K562 (cell line): ENCODE data around the gene AP1M1. TPM values are rescaled to one million over a fixed set of nuclear protein-coding genes. Genes with fewer than 3 reads are reported as not detected.

Source experiments
- BCOR ChIP-seq: fragments of 450-650 bp; IDR thresholded peaks from 2 replicates; pipeline ENCODE4 v1.6.1; 2016
- CBX2 ChIP-seq: fragments of 200-600 bp; sonication (generic); IDR thresholded peaks from one replicate; pipeline ENCODE4 v1.6.1; 2012; ENCODE audit warnings: mild to moderate bottlenecking, low read length, inconsistent platforms; ENCODE audit not compliant: insufficient read depth, poor library complexity, severe bottlenecking
- JUNB ChIP-seq: fragments of 450-650 bp; formaldehyde crosslinking; conservative IDR thresholded peaks from 2 replicates; pipeline ENCODE4 v1.4.0; 2020; ENCODE audit warnings: mild to moderate bottlenecking
- MAZ ChIP-seq, 2 experiments: fragments of 450-650 bp in 1 of 2; sonication (generic) in 1 of 2; formaldehyde crosslinking; IDR thresholded peaks in 1 of 2; conservative IDR thresholded peaks in 1 of 2; 2 replicates each; pipeline versions ENCODE4 v1.4.0 to v1.5.0; 2020; ENCODE audit warnings: mild to moderate bottlenecking in 1 of 2, missing genetic modification reagents in 1 of 2
- MED1 ChIP-seq: sonication (generic); formaldehyde crosslinking; IDR thresholded peaks from 2 replicates; pipeline ENCODE4 v1.8.1; 2023; ENCODE audit warnings: missing genetic modification reagents, borderline replicate concordance
- PHF21A ChIP-seq: fragments of 450-650 bp; IDR thresholded peaks from 2 replicates; pipeline ENCODE4 v1.6.1; 2017; ENCODE audit warnings: low read depth, borderline replicate concordance
- POLR3G ChIP-seq: IDR thresholded peaks from 2 replicates; pipeline ENCODE4 v1.6.1; 2011; ENCODE audit not compliant: insufficient read length, insufficient replicate concordance; ENCODE audit errors: extremely low read depth
- PURB ChIP-seq: sonication (generic); formaldehyde crosslinking; IDR thresholded peaks from 2 replicates; pipeline ENCODE4 v1.9.0; 2021; ENCODE audit warnings: low read depth, mild to moderate bottlenecking, missing genetic modification reagents
- TRIM28 ChIP-seq: fragments of 450-650 bp; IDR thresholded peaks from 2 replicates; pipeline ENCODE4 v1.6.1; 2017
- ZNF24 ChIP-seq: fragments of 450-650 bp; IDR thresholded peaks from 2 replicates; pipeline ENCODE4 v1.6.1; 2016
- ZNF764 ChIP-seq: fragments of 250-450 bp; sonication (Bioruptor Pico); IDR thresholded peaks from 2 replicates; pipeline ENCODE4 v1.4.0; 2020; ENCODE audit warnings: low read depth, mild to moderate bottlenecking, moderate library complexity
- ZSCAN29 ChIP-seq: fragments of 450-650 bp; IDR thresholded peaks from 2 replicates; pipeline ENCODE4 v1.6.1; 2017
- polyA plus RNA-seq, 8 experiments: library from polyadenylated mRNA; depleted of rRNA in 4 of 8; stranded (reverse) in 5 of 8; unstranded in 3 of 8; fragments of >200 nt; fragmentation: Nextera tagmentation in 2 of 8; fragmentation: Illumina TruSeq in 1 of 8; extraction: Ambion mirVana in 2 of 8; extraction: Trizol in 1 of 8; gene quantifications; 2 replicates each; pipeline versions ENCODE4 v1.2.1 to v1.2.3, GENCODE V29; 2011 to 2014; ENCODE audit warnings: inconsistent platforms in 1 of 8, missing spikeins in 1 of 8
- total RNA-seq, 7 experiments: library from RNA; depleted of rRNA in 6 of 7; stranded (reverse); fragments of >200 nt in 6 of 7; fragmentation: Illumina TruSeq in 2 of 7; extraction: Trizol in 2 of 7; gene quantifications; 2 replicates each; pipeline versions ENCODE4 v1.2.1 to v1.2.3, GENCODE V29; 2011 to 2021; ENCODE audit warnings: low replicate concordance in 1 of 7
- TF ChIP-seq, protein P1 (sequence below): fragments of 450-650 bp; IDR thresholded peaks from 2 replicates; pipeline ENCODE4 v1.7.0; 2016; ENCODE audit warnings: borderline replicate concordance
- TF ChIP-seq, protein P2 (sequence below): fragments of 450-650 bp; IDR thresholded peaks from 2 replicates; pipeline ENCODE4 v1.6.1; 2016; ENCODE audit warnings: low read depth, mild to moderate bottlenecking, moderate library complexity
- TF ChIP-seq, protein P3 (sequence below): fragments of 250-450 bp; sonication (Bioruptor Pico); IDR thresholded peaks from 2 replicates; pipeline ENCODE4 v1.4.0; 2020
- TF ChIP-seq, protein P4 (sequence below): fragments of 150-350 bp; conservative IDR thresholded peaks from 2 replicates; pipeline ENCODE4 v1.6.1; 2014; ENCODE audit warnings: low read length
- TF ChIP-seq, protein P5 (sequence below): fragments of 250-450 bp; sonication (Bioruptor Pico); IDR thresholded peaks from 2 replicates; pipeline ENCODE4 v1.9.0; 2021; ENCODE audit warnings: mild to moderate bottlenecking

AP1M1 gene
- total and polyA plus RNA-seq, 9 of the 15 experiments (the other 6 are each of a cell fraction or from before 2014, with no cell fraction given): 0.87 to 56.2 (median 29.1) TPM

DNA sequence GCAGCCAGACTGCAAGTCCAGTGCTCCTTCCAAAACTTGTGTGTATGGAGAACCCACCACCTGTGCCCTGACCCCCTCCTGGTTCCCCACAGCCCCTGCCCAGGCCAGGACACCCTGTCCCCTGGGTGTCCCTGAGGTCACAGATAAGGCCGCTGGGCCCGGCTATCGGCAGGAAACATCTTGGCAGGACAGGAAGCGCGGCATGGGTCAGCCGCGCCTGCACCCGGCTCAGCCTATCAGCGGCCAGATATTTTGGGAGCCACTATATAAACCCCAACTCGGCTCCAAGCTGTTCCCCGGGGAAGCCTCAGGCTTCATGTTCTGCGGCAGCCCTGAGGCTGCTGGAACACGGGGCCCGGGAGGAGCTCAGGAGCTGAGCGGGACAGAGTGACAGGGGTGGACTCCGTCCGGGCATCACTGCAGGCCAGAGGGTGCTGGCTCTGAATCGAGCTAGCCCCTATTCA is 60.8 kb downstream of the AP1M1 start (continued):
- no peak for TF ChIP-seq MED1 (CRISPR knock-in tag)
- TF ChIP-seq ZNF24: no peak
- no peak for TF ChIP-seq JUNB (CRISPR knock-in tag)
- no peak for TF ChIP-seq ZSCAN29
- no peak for TF ChIP-seq POLR3G
- TF ChIP-seq CBX2: no peak
- TF ChIP-seq MAZ (CRISPR knock-in tag; conservative IDR thresholded peaks at IDR 0.05 in 1 of 2, IDR thresholded peaks at IDR 0.05 in 1 of 2): peak; percentile 87
- 0 out of 2 replicates have a peak, but pooled peaks have one; percentile 62 for TF ChIP-seq PHF21A
- TF ChIP-seq ZNF764 (CRISPR knock-in tag): no peak
- peak; percentile 59 for TF ChIP-seq BCOR
- TF ChIP-seq TRIM28: no peak
- TF ChIP-seq, protein P1, sequence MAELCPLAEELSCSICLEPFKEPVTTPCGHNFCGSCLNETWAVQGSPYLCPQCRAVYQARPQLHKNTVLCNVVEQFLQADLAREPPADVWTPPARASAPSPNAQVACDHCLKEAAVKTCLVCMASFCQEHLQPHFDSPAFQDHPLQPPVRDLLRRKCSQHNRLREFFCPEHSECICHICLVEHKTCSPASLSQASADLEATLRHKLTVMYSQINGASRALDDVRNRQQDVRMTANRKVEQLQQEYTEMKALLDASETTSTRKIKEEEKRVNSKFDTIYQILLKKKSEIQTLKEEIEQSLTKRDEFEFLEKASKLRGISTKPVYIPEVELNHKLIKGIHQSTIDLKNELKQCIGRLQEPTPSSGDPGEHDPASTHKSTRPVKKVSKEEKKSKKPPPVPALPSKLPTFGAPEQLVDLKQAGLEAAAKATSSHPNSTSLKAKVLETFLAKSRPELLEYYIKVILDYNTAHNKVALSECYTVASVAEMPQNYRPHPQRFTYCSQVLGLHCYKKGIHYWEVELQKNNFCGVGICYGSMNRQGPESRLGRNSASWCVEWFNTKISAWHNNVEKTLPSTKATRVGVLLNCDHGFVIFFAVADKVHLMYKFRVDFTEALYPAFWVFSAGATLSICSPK: no peak
- TF ChIP-seq, protein P2, sequence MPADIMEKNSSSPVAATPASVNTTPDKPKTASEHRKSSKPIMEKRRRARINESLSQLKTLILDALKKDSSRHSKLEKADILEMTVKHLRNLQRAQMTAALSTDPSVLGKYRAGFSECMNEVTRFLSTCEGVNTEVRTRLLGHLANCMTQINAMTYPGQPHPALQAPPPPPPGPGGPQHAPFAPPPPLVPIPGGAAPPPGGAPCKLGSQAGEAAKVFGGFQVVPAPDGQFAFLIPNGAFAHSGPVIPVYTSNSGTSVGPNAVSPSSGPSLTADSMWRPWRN: peak; percentile 91
- TF ChIP-seq, protein P3, sequence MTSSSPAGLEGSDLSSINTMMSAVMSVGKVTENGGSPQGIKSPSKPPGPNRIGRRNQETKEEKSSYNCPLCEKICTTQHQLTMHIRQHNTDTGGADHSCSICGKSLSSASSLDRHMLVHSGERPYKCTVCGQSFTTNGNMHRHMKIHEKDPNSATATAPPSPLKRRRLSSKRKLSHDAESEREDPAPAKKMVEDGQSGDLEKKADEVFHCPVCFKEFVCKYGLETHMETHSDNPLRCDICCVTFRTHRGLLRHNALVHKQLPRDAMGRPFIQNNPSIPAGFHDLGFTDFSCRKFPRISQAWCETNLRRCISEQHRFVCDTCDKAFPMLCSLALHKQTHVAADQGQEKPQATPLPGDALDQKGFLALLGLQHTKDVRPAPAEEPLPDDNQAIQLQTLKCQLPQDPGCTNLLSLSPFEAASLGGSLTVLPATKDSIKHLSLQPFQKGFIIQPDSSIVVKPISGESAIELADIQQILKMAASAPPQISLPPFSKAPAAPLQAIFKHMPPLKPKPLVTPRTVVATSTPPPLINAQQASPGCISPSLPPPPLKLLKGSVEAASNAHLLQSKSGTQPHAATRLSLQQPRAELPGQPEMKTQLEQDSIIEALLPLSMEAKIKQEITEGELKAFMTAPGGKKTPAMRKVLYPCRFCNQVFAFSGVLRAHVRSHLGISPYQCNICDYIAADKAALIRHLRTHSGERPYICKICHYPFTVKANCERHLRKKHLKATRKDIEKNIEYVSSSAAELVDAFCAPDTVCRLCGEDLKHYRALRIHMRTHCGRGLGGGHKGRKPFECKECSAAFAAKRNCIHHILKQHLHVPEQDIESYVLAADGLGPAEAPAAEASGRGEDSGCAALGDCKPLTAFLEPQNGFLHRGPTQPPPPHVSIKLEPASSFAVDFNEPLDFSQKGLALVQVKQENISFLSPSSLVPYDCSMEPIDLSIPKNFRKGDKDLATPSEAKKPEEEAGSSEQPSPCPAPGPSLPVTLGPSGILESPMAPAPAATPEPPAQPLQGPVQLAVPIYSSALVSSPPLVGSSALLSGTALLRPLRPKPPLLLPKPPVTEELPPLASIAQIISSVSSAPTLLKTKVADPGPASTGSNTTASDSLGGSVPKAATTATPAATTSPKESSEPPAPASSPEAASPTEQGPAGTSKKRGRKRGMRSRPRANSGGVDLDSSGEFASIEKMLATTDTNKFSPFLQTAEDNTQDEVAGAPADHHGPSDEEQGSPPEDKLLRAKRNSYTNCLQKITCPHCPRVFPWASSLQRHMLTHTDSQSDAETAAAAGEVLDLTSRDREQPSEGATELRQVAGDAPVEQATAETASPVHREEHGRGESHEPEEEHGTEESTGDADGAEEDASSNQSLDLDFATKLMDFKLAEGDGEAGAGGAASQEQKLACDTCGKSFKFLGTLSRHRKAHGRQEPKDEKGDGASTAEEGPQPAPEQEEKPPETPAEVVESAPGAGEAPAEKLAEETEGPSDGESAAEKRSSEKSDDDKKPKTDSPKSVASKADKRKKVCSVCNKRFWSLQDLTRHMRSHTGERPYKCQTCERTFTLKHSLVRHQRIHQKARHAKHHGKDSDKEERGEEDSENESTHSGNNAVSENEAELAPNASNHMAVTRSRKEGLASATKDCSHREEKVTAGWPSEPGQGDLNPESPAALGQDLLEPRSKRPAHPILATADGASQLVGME (CRISPR knock-in tag): no peak
- TF ChIP-seq PURB (CRISPR knock-in tag): no peak
- TF ChIP-seq, protein P4, sequence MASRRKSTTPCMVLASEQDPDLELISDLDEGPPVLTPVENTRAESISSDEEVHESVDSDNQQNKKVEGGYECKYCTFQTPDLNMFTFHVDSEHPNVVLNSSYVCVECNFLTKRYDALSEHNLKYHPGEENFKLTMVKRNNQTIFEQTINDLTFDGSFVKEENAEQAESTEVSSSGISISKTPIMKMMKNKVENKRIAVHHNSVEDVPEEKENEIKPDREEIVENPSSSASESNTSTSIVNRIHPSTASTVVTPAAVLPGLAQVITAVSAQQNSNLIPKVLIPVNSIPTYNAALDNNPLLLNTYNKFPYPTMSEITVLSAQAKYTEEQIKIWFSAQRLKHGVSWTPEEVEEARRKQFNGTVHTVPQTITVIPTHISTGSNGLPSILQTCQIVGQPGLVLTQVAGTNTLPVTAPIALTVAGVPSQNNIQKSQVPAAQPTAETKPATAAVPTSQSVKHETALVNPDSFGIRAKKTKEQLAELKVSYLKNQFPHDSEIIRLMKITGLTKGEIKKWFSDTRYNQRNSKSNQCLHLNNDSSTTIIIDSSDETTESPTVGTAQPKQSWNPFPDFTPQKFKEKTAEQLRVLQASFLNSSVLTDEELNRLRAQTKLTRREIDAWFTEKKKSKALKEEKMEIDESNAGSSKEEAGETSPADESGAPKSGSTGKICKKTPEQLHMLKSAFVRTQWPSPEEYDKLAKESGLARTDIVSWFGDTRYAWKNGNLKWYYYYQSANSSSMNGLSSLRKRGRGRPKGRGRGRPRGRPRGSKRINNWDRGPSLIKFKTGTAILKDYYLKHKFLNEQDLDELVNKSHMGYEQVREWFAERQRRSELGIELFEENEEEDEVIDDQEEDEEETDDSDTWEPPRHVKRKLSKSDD: no peak
- TF ChIP-seq, protein P5, sequence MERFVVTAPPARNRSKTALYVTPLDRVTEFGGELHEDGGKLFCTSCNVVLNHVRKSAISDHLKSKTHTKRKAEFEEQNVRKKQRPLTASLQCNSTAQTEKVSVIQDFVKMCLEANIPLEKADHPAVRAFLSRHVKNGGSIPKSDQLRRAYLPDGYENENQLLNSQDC (CRISPR knock-in tag): no peak
